ENCODE data around the gene VPS37C. TPM values are rescaled to one million over a fixed set of nuclear protein-coding genes. Genes with fewer than 3 reads are reported as not detected.

Gene VPS37C
- total RNA-seq, 1 donor from 2014 or later = 23.1 TPM

DNA sequence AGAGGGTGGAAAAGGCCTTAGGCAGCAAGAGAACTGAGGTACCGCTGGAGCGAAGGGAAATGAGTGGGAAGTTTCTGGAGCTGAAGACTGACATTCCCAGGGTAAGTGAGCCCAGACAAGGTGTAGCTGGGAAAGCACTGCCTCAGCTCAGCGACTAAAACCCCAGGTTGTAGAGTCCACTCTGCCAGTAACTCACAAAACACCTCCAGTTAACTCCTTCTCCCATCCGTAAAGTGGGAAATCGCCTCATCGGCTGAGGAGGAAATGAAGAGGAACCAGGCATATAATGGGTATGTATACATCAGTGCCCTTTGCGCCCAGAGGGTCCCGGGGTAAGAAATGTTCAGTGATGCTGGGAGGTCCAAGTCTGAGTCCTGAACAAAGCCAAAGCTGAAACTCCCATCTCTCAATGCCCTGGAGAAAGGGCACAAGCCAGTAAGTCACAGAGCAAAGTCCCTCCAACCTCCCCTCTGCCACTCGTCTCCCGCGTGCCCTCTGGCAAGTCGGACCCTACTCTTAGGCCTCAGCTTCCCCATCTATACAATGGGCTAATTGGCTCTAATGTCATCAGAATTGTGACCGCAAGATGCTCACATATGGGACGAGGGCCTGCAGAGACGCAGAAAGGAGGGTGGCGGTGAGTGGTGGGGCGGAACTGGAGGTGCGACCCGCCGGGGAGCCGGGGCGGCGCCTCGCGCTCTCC lies 588 bp downstream of the VPS37C start:
- peak; percentile 38 for DNase-seq (ENCODE audit: low spot score)
- intact Hi-C loops (cut with DNase I) = no loop called here
- peak; percentile 2 for ATAC-seq

DNA sequence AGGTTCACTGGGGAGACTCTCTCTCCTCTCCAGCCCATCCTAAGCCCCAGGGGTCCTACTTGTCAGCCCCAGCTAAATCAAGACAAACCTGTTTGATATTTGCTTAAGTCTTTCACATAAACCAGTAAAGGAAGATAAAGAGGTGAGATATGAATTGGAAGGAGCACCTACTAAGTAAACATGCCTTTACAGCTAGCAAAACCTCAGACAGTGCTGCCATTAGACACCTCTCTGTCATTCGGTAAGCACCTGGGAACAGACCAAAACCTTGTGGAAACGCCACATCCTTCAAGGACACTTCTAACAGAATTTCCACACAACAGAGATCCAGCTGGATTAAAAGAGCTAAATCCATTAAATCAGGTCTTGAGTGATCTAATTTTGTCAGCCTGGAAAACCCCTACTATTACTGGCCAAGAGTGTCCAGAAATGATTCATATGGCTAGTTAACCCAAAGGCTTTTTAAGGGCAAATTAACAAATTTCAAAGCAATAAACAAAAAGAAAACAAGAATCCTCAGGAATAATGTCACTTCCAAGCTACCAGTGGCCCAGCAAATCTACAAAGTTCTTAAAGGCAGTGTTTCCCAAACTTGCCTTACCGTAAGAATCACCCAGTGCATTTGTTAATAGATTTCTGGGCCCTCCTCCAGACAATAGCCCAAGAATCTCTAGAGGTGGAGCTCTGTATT lies 2.4 kb downstream of the VPS37C start:
- ATAC-seq (no peak), DNase-seq (ENCODE audit: low spot score) (peak; percentile 4)
- intact Hi-C loops (cut with DNase I) = no loop called here

DNA sequence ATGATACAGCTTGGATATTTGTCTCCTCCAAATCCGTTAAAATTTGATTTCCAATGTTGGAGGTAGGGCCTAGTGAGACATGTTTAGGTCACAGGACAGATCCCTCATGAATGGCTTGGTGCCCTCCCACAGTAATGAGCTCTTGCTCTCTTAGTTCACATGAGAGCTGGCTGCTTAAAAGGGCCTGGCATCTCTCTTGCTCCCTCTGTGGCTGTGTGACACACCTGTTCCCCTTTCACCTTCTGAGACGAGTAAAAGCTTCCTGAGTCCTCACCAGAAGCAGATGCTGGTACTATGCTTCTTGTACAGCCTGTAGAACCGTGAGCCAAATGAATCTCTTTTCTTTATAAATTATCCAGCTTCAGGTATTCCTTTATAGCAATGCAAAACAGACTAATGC lies 3.5 kb downstream of the VPS37C start:
- DNase-seq (ENCODE audit: low spot score) (peak; percentile 8), ATAC-seq (no peak)
- intact Hi-C loops (cut with DNase I) = no loop called here

DNA sequence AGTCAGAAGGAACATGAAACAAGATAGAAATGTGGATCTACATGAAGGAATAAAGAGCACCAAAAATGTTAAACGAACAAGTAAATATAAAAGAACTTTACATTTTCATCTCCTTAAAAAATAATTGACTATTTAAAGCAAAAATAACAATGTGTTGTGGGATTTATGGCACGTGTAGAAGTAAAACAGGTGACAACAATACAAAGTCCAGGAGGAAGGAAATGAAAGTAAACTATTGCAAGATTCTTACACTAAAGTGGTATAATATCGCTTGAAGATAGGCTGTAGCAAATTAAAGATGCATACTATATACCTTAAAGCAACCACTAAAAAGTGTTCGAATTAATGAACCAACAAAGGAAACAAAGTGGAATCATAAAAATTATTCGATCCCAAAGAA lies 5.5 kb downstream of the VPS37C start:
- DNase-seq (ENCODE audit: low spot score) (no peak), ATAC-seq (no peak)
- intact Hi-C loops (cut with DNase I) = no loop called here

DNA sequence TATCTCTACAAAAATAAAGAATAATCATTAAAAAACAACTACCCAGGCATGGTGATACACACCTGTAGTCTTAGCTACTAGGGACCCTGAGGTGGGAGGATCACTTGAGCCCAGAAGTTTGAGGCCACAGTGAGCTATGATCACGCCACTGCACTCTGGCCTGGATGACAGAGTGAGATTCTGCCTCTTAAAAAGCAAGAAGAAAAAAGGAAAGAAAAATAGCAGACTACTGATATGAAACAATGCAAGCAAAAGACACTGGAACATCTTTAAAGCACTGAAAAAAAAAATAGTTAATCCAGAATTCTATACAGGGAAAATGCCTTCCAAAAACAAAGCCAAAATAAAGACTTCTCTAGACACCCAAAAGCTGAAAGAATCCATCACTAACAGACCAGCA lies 5.9 kb downstream of the VPS37C start:
- ATAC-seq = no peak
- intact Hi-C loops (cut with DNase I) = no loop called here
- DNase-seq (ENCODE audit: low spot score) = peak; percentile 14

DNA sequence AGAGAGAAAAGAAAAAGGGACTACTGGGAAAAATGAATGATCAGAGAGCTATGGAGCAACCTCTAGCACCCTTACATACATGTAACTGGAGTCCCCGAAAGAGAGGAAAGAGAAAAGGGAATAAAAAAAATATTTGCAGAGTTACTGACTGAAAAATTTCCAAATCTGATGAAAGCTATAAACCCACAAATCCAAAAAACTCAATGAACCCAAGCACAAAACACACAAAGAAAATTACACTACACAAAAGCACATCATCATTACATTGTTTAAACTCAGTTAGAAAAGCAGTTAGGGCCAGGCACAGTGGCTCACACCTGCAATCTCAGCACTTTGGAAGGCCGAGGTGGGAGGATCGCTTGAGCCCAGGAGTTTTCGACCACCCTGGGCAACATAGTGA lies 6.7 kb downstream of the VPS37C start:
- intact Hi-C loops (cut with DNase I) = no loop called here
- no peak for ATAC-seq
- DNase-seq (ENCODE audit: low spot score) = no peak

DNA sequence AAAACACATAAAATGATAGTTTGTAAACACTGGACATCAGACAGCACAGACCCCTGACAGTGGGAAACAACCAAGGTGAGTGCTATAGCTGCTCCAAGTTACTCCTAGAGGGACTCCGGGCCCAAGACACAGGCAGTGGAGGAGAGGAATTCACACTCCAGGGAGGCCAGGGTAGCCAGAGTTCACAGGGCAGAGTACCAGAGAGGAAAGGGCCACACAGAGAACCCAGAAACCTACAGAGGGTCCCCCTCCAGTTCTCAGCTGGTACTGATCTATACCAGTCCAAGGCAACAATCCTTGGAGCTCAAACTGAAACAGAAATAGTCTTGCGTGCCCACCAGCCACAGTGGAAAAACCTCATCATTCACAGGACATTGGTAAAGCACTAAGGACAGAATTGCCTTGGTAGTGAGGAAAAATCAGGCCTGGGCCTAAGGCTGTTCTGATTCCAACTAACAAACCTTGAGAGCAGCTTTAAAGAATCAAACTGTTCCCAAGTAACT lies 7.6 kb downstream of the VPS37C start:
- DNase-seq (ENCODE audit: low spot score) = no peak
- peak; percentile 37 for ATAC-seq
- intact Hi-C loops (cut with DNase I) = no loop called here

DNA sequence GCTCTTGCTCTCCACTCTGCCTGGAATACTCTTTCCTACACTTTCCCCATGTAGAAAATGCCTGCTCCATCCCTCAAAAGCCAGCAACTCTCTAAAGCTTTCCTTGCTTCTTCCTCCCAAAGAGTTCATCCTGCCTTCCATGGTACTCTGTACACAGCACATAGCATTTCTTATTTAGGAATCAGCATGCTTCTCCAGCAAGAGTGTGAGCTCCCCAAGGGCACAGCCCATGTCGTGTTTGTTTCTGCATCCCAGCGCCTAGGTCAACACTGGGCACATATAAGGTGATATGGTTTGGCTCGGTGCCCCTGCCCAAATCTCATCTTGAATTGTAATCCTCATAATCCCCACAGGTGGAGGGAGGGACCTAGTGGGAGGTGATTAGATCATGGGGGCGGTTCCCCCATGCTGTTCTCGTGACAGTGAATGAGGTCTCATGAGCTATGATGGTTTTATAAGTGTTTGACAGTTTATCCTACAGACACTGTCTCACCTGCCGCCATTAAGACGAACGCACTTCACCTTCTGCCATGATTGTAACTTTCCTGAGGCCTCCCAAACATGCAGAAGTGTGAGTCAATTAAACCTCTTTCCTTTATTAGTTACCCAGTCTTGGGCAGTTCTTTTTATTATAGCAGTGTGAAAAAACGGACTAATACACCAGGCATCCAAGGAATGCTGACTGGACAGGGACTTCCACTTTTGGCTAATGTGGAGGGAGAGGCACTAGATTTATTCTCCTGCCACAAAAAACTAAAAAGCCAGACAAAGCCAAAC lies 8.2 kb downstream of the VPS37C start:
- no peak for DNase-seq (ENCODE audit: low spot score)
- intact Hi-C loops (cut with DNase I) = no loop called here
- ATAC-seq = peak; percentile 64

DNA sequence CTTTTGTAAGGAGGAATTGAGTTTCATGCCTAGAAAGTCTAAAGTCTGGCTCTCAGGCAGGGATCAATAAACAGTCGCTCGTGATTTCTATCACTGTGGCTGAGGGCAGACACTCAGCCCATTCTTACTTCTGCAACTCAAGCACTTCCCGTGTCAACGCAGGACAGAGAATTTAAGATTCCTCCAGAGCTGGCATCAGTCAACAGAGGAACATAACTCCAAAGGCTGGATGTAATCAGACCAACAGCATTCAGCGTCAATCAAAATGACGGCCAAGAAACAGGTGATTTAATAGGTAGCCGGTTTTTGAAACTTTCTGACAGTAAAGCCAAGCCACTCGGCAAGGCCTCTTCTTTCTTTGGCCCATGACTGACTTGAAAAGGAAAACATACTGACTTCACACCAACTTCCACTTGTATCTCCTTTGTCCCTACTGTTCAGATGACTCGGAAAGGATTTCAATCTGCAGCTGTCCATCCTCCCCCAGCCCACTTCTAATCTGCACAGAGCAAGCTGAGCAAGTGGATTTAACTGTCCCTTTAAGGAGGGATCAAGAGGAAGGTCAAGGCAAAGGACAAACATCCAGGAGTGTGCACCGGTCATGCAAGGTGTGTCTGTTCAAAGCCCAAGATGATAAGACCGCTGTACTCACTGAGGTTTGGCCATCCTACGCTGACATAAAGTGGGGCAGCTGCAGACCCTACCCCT lies 9.5 kb downstream of the VPS37C start:
- intact Hi-C loops (cut with DNase I) = no loop called here
- DNase-seq (ENCODE audit: low spot score) (no peak), ATAC-seq (no peak)

DNA sequence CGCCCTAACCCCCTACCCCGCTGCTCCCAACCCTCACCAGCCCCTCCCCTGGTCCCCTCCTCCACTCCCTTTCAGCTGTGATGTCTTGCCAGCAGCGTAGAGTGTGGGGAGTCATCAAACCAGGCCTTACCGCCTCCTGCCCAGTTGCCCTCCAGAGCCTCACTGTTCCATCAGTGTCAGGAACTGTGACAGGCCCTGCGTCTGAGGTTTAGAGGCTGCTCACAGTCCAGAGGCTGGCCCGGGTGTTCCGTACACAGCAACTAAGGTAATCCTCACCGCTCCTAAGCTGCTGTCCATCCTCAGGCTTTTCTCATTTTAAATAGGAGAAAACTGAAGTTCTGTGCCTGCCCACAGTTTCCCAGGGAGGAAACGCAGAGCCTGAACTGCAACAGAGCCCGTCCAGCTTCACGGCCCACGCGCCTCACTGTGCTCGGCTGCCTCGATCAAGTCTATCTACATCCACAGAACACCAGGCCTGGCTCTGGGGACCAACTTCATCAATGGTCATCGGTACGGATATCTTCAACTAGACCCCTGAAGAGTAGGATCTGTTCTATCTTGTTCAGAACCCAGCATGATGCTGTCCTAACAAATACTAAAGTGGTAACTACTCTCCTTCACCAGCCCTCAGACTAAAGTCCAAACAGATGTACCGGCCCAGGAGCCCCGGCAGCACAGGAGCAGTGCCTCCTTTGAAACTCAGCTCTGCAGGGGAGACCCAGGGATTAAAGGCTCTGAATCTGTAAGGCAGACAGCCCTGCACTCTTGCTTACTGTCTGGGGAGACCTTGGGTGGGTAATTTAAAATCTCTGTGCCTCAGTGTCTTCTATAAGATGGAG lies 10.3 kb downstream of the VPS37C start:
- intact Hi-C loops (cut with DNase I) = no loop called here
- ATAC-seq (peak; percentile 13), DNase-seq (ENCODE audit: low spot score) (no peak)

DNA sequence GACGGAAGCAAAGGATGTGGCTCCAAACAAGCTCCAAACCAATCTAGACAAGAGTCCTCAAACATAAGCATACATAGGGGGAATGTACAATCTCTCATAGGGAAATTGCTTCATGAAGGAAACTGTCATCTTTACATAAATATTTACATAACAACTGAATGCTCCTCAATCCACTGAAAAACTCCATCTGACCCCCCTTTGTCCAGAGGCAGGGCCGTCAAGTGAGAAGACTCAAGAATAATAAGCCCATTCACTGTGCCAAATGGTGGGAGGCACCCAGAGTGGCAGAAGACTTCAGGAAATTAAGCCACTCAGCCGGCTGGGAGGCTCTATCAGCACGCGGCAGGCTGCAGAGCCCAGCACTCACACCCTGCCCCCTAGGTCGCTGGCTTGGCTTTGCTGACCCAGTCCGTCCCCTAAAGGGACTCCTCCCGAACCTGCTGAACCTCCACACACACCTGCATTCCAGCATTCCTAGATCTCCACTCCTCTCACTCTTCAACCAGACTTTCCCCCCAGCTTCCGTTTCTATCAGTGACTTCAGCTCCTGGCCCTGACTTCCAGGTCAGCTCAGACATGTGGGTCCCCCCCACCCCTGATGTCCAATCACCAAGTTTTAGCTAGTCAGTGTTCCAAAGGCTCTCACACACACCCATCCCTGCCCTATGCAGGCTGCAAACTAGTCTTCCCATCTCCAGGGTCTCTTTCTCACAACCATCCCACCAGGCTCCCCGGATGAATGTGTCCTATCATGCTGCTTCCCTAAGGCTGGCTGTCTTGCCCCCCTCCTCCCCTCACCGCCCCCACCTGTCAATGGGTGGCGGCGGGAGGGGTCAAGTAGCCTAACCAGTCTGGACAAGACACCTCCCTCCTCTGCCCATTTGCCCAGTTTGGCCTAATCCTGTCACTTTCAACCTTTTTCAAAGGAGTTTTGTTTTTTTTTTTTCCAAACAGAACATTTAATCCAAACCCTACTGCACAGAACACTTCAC lies 11.3 kb downstream of the VPS37C start:
- ATAC-seq = peak; percentile 51
- intact Hi-C loops (cut with DNase I) = no loop called here
- DNase-seq (ENCODE audit: low spot score) = no peak

DNA sequence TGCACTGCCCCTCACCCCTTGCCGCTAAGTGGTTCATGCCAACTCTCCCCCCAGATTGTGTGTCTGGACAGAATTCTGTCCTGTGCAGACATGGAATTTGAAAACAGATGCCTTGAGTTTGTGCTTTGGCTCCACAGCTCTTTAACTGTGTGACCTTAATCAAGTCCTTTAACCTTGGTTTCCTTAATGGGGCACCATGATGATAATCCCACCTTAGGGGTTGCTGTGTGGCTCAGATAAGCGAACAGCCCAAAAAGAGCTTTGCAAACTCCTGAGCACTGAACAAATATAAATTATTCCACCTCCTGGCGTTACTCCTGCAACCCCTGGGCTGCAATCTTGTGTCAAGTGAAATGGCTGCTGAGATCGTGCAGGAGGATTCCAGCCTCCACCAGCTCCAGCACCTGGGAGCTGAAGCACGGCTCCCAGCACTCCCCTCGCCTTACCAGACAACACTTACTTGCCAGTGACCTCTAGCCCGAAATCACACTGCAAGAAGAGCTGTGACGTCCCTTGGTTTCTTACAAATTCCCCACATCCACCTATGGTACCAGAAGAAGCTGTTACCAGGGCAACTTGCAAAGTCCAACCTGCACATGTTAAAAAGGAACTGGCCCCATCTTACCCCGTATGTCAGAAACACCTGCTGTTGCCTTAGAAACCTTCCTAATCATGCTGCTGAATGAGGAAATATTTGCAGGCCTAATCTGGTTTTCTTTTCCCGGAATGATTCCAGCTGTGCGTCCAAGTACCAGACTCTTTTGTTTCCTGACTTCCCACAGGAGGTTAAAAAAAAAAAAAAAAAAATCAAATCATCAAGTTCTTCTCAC lies 13.2 kb downstream of the VPS37C start:
- no peak for DNase-seq (ENCODE audit: low spot score)
- intact Hi-C loops (cut with DNase I) = no loop called here

DNA sequence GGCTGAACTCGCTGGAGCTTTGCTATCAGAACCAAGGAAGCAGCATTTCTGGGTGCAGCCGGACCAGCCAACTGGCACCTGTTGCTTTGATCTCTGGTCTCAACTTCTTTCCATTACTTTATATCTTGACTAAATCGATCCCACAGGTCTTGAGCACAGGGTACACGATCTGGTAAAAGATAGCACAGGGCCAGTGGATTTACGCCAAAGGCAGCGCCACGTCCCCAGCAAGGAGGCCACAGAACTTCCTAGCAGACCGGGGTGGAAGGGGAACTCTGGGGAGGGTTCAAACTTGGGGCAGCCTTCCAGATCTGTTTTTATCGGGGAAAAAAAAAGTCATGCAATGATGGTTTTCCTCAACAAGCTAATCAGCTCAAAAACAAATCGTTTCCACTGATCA lies 14.0 kb downstream of the VPS37C start:
- intact Hi-C loops (cut with DNase I) = no loop called here
- no peak for ATAC-seq
- no peak for DNase-seq (ENCODE audit: low spot score)

More for the DNA sequence above, 13.2 kb downstream of the VPS37C start:
- ATAC-seq = no peak

DNA sequence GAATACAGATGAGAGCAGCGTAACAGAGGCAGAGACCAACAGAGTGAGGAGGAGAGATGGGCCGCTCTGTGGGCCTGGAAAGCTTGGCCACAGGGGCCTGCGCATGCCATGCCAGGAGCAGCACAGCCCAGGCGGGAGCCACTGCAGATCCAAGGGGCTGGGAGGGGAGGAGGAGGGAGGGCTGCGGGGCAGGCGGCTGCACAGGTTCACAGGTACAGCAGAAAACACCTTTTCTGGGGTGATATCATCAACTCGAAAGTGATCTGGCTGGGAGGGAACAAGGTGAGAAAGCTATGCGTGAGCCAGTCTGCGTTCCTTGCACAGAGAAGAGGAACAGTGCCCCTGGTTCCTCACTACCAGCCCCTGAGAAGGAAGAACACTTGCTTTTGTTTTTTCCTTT lies 14.8 kb downstream of the VPS37C start:
- no peak for DNase-seq (ENCODE audit: low spot score)
- intact Hi-C loops (cut with DNase I) = no loop called here
- ATAC-seq = no peak

DNA sequence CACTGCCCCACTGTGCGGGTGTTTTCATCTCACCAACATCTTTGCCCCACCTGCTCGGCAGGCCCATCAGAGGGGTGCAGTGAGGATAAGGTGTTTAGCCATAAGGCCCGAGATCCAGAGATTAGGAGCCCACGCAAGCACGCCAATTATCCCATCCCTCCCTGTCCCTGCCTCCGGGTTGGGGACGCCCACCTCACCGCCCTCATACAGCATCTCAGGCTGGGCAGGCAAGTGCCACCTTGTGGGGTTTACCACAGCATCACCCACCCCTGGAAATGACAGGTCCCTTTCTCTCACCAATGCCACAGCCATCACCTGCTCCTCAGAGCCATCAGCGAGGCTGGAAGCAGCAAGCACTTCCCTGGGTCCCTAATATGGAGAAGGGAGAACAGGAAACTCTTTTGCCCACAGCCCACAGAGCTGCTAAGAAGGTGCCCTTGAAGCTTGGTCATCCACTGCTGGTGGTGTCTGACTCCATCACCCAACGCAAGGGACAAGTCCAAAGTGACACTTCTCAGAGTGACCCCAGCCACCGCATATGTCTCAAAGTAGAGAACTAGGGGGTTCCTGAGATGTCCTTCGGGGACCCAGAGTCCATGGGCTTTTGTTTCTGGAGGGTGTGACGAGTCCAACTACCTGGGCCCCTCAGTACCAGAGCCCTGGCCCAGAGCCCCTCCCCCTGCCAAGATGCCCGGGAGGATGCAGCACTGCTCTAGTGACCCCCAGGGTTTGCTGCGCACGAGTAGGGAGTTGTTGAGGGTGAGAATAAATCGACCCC lies 15.8 kb downstream of the VPS37C start:
- no peak for DNase-seq (ENCODE audit: low spot score)
- intact Hi-C loops (cut with DNase I) = no loop called here

More for the DNA sequence above, 15.8 kb downstream of the VPS37C start:
- ATAC-seq = no peak
